Ectodermal cell (in vitro differentiated cells): ENCODE measurements around the gene RIBC1.
"Not testable (repeated sequence)": the region's sequence is repeated elsewhere in the genome, so short reads cannot be mapped to it uniquely, and the experiment has no call there.

ENCODE experiments used
- H3K27ac ChIP-seq: 2 replicates; pipeline ENCODE4 v1.7.0; 2013; ENCODE audit warnings: mild to moderate bottlenecking, low read depth, low read length; ENCODE audit not compliant: insufficient read depth, poor library complexity, severe bottlenecking
- H3K27me3 ChIP-seq: 2 replicates; pipeline ENCODE4 v1.7.0; 2013; ENCODE audit warnings: mild to moderate bottlenecking, low read length; ENCODE audit not compliant: insufficient read depth, control insufficient read depth, poor library complexity, severe bottlenecking
- H3K36me3 ChIP-seq: one replicate; pipeline ENCODE4 v1.7.0; 2013; ENCODE audit warnings: low read length; ENCODE audit not compliant: control insufficient read depth, insufficient read depth
- H3K4me1 ChIP-seq: one replicate; pipeline ENCODE4 v1.7.0; 2013; ENCODE audit warnings: low read length; ENCODE audit not compliant: control insufficient read depth, insufficient read depth
- H3K4me3 ChIP-seq: 2 replicates; pipeline ENCODE4 v1.7.0; 2013; ENCODE audit warnings: low read depth, low read length, control low read depth; ENCODE audit not compliant: insufficient read depth
- H3K9me3 ChIP-seq: 2 replicates; pipeline ENCODE4 v1.7.0; 2013; ENCODE audit warnings: mild to moderate bottlenecking, low read length, moderate library complexity; ENCODE audit not compliant: control insufficient read depth
- WGBS, 2 experiments: methylation state at CpG; one replicate each; pipeline ENCODE4 v1.1.7; 2013; ENCODE audit warnings: missing lambda C conversion rate in 2 of 2; 5-methylcytosine and 5-hydroxymethylcytosine counted together

RIBC1 gene

DNA sequence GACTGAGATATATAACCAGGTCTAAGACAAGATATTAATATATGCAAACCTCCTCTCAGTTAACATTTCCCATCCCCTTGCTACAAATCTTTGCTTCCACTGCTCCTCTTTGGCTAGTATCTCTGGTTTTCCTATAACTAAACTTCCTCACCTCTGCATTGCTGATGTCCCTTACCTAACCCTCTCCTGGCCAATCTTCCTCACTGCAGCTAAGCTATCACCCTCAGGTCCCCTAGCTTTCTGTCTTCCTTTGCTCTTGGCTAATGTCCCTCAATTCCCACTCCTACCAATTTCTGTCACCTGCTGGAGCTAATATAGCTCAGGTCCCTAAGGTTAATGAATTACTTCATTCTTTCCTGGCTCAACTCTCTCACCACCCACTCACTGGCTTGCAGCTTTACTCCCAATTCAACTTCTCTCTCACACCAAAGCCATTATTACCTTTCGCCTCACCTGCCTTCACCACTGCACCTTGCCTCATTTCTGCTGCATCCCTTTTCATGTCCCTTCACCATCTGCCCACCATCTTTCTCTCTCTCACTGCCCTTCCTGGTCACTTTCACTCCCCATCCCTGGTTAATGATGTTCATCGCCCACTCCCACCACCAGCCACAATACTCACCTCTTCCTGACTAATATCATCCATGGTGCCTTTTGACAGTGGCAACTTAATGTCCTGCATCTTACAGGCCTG is 26.9 kb upstream of the RIBC1 start:
- Histone ChIP-seq H3K27me3 (no peaks in the 10 kb centered on the region), H3K27ac (no peak overlapping the region), H3K9me3 (no peaks in the 10 kb centered on the region), H3K4me1 (no peaks in the 10 kb centered on the region), H3K36me3 (peaks cover under 1% of the 10 kb centered on the region), H3K4me3 (no peak overlapping the region)
- 92 to 94% methylated on average over 2 of the region's 2 CpGs for WGBS, 2 experiments

DNA sequence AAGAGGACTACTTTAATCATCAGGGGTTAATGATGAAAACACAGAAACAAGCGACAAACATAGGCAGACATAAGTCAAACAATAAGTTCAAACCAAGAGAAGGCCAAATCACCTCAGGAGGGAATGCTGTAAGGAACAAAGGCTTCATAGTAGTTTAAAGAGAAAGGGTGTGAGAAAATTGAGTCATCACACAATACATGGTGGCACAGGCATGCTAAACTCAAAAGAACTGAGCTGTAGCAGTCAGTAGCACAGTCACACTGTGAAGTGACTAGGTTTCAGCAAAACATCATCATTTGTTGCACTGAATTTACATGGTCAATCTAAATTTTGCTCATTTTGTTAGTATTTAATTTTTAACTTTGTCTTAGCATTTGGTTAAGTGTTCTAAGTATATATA is 24.5 kb upstream of the RIBC1 start:
- H3K9me3 ChIP-seq = no peaks in the 10 kb centered on the region
- no peaks in the 10 kb centered on the region for H3K27me3 ChIP-seq
- peaks cover 7% of the 10 kb centered on the region for H3K36me3 ChIP-seq
- no peak overlapping the region for H3K27ac ChIP-seq
- H3K4me3 ChIP-seq = no peak overlapping the region
- H3K4me1 ChIP-seq = no peaks in the 10 kb centered on the region
- WGBS, 2 experiments = 100% methylated on average over 1 of the region's 1 CpG; no CpG with 5 or more reads in 1 of the 2 experiments

DNA sequence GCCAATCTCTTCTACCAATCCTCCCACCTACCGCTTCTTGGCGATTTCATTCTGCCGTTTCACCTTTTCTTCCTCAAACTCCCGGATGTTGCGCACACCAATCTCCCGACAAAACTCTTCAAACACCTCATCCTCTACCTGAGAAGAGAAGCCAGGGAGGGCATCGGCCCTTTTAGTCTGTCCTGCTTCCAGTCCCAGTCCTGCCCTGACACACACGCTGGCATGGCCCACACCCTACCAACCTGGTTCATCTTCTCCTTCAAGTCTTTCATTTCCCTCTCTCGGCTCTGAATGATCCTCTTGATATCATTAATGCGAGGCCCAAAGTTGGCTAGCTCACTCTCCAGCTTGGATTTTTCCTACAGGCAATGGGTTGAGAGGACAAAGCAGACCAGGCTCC is 19.1 kb upstream of the RIBC1 start:
- peaks cover 10% of the 10 kb centered on the region for H3K36me3 ChIP-seq
- no peaks in the 10 kb centered on the region for H3K27me3 ChIP-seq
- H3K4me3 ChIP-seq = no peak overlapping the region
- H3K9me3 ChIP-seq = no peaks in the 10 kb centered on the region
- H3K27ac ChIP-seq = no peak overlapping the region
- 94 to 98% methylated on average over 10 of the region's 10 CpGs for WGBS, 2 experiments
- H3K4me1 ChIP-seq = no peaks in the 10 kb centered on the region

DNA sequence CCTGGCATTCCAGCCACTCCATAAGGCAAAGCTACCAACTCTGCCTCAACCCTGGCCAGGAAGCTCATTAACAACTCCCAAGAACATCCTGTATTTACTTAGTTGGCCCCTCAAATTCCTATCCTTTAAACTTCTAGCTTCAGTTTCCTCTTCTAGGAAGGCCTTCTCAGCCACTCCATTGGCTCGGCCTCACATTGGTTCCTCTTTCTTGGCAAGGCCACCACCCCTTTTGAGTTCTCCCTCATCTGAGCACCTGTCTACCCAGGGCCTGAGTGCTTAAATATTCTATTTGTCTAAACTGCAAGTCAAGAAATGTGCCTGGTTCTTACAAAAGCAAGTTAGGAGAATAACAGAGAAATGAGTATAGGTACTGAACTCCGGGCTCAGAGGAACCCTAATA is 10.2 kb upstream of the RIBC1 start:
- 90 to 94% methylated on average over 2 of the region's 2 CpGs for WGBS, 2 experiments
- peaks cover 8% of the 10 kb centered on the region for H3K36me3 ChIP-seq

DNA sequence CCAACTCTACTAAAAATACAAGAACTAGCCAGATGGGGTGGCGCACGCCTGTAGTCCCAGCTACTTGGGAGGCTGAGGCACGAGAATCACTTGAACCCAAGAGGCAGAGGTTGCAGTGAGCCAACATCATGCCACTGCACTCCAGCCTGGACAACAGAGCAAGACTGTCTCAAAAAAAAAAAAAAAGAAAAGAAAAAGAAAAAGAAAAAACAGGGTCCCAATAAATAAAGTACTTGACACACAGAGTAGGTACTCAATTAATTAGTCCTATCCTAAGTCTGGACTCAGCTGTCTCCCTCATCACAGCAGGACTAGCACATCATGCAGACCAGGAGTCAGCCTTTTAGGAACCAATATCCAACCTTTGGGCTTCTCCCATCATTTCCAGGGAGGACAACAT is 2.3 kb upstream of the RIBC1 start:
- WGBS, 2 experiments = 96% methylated on average over 3 of the region's 3 CpGs
- H3K4me3 ChIP-seq, H3K27ac ChIP-seq, H3K36me3 ChIP-seq, H3K4me1 ChIP-seq, H3K9me3 ChIP-seq, H3K27me3 ChIP-seq: not testable (repeated sequence)

More for the DNA sequence above, 10.2 kb upstream of the RIBC1 start:
- no peaks in the 10 kb centered on the region for H3K9me3 ChIP-seq
- no peak overlapping the region for H3K27ac ChIP-seq
- H3K4me3 ChIP-seq = no peak overlapping the region
- H3K4me1 ChIP-seq = no peaks in the 10 kb centered on the region
- H3K27me3 ChIP-seq = no peaks in the 10 kb centered on the region

DNA sequence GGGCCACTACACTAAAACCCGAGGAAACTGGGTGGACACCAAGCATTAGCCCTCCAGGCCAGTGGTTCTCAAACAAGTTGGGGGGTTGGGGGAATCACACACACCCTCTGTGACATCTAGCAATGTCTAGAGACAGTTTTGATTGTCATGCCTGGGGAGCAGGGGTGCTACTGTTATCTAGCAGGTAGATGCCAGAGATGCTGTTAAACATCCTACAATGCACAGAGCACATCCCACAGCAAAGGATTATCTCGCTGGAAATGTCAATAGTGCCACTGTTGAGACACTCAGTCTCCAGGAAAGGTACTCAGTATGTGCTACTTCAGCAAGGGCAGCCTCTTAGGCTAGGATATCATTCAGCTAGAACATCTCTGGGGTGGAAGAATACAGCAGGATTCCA is 1.5 kb upstream of the RIBC1 start:
- Histone ChIP-seq H3K27me3 (no peaks in the 10 kb centered on the region), H3K4me1 (peaks cover 4% of the 10 kb centered on the region), H3K4me3 (peak overlapping the region; percentile 78), H3K27ac (no peak overlapping the region), H3K36me3 (no peaks in the 10 kb centered on the region), H3K9me3 (no peaks in the 10 kb centered on the region)
- 46 to 56% methylated on average over 2 of the region's 2 CpGs for WGBS, 2 experiments

DNA sequence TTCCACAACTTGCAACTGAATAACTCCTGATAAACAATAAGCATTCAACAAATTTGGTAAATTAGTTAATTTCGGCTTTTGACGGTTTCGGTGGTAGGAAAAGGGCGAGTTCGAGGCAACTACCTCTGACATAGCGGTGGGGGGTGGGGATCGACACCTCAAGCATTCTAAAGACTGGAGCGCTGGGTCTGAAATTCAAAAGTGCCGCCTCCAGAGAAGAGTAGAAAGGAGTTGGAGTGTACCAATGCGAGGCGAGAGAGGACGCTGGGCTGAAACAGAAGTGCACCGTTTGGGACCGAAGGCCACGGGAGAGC is 944 bp upstream of the RIBC1 start:
- H3K36me3 ChIP-seq = no peaks in the 10 kb centered on the region
- H3K27me3 ChIP-seq = no peaks in the 10 kb centered on the region
- WGBS, 2 experiments = 0 to 1% methylated on average over 15 of the region's 15 CpGs
- H3K9me3 ChIP-seq = no peaks in the 10 kb centered on the region
- H3K27ac ChIP-seq = peak overlapping the region; percentile 89
- H3K4me3 ChIP-seq = peak overlapping the region; percentile 78
- H3K4me1 ChIP-seq = peaks cover 4% of the 10 kb centered on the region

DNA sequence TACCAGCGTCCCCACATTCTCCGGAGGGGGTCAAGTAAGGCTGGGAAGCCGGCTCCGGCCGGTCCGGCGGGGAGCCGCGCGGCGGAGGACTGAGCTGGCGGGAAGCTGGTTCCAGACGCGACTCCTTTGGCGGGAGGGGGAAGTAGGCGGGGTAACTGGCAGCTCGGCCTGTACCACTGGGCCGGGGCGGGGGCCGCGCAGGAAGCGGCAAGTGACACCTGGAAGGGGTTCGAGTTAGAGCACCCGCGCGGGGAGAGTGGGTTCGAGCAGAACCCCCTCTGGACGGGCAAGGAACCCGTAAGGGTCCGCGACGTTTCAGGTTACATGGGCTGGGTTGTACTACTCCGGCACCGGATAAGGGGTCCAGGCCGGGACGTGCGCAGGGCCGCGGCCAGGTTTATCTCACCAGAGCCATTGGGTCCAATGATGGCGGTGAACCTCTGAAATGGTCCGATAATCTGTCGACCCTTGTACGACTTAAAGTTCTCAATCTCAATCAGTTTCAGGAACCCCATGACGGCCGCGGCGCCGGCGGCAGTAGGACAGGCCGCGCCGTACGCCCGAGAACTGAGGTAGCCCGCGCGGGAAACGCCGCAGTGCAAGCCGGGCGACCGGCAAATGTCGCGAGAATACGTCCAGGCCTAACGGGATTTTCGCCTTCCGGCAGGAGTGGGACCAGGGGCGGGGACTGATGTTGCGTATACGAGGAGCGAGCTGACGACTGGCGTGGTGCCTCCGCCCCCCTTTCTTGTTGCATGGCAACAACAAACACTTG is 400 bp upstream of the RIBC1 start, which contains the start of gene SMC1A:
TSS of gene SMC1A (minus strand) at position 569 of the 775 bp plus-strand sequence. CDS start at position 515, 54 bp downstream.
- H3K9me3 ChIP-seq = no peaks in the 10 kb centered on the region
- no peaks in the 10 kb centered on the region for H3K36me3 ChIP-seq
- H3K4me1 ChIP-seq = peaks cover 4% of the 10 kb centered on the region
- peak within 1 kb of the TSS; percentile 89 for H3K27ac ChIP-seq
- WGBS, 2 experiments = 0% methylated on average over 75 of the region's 75 CpGs
- H3K27me3 ChIP-seq = no peaks in the 10 kb centered on the region
- peak within 1 kb of the TSS; percentile 78 for H3K4me3 ChIP-seq

DNA sequence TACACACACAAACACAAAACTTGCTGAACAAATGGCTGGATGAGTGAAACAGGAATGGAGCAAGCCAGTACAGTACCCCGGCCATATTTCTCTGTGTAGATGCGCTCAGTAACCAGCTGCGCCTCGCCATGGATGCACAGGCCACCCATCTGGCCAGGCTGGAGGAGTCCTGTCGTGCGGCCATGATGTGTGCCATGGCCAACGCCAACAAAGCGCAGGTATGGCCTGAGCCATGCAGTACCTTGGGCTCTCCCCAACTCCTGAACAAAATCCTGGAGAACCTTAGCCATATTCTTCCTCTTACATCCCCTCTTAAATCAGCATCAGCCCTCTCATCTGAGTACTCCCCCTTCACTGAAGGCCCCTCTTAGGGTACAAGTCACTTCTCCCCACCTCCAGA is 7.1 kb downstream of the RIBC1 start:
- no peaks in the 10 kb centered on the region for H3K9me3 ChIP-seq
- 95 to 96% methylated on average over 8 of the region's 8 CpGs for WGBS, 2 experiments
- no peak overlapping the region for H3K4me3 ChIP-seq
- no peaks in the 10 kb centered on the region for H3K27me3 ChIP-seq
- no peaks in the 10 kb centered on the region for H3K4me1 ChIP-seq
- H3K27ac ChIP-seq = no peak overlapping the region
- H3K36me3 ChIP-seq = no peaks in the 10 kb centered on the region

DNA sequence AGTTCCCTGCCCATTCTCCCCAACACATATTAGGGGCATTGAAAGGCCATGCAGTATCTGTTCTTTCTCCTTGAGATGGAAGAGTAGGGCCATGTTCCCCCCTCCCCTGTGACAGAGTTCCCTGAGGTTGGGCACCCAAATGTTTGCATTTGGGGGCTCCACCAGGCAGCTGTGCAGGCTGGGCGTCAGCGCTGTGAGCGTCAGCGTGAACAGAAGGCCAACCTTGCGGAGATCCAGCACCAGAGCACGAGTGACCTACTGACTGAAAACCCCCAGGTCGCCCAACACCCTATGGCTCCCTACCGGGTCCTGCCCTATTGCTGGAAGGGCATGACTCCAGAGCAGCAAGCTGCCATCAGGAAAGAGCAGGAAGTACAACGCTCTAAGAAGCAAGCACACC is 7.6 kb downstream of the RIBC1 start:
- no peaks in the 10 kb centered on the region for H3K9me3 ChIP-seq
- no peaks in the 10 kb centered on the region for H3K27me3 ChIP-seq
- H3K4me3 ChIP-seq = no peak overlapping the region
- H3K4me1 ChIP-seq = no peaks in the 10 kb centered on the region
- H3K36me3 ChIP-seq = no peaks in the 10 kb centered on the region
- 91 to 96% methylated on average over 9 of the region's 9 CpGs for WGBS, 2 experiments
- no peak overlapping the region for H3K27ac ChIP-seq
